ENCODE measurements around the gene FSTL5. TPM values are rescaled to one million over a fixed set of nuclear protein-coding genes. Genes with fewer than 3 reads are reported as not detected.

Gene FSTL5
- polyA plus RNA-seq, 4 donors: 0.74 to 3.1 (median 2.5) TPM

- DNase-seq (ENCODE audit: low read depth in 4 of 4, low spot score in 3 of 4): no peak
Observed at GRCh38 chr4:161629694-161630441, 533.9 kb downstream of the FSTL5 start.

- DNase-seq (ENCODE audit: low read depth in 4 of 4, low spot score in 3 of 4): no peak
Observed at GRCh38 chr4:161604516-161605300, 559.1 kb downstream of the FSTL5 start.

- DNase-seq (ENCODE audit: low read depth in 4 of 4, low spot score in 3 of 4): no peak
Observed at GRCh38 chr4:161601011-161601410, 562.8 kb downstream of the FSTL5 start.

- DNase-seq (ENCODE audit: low read depth in 4 of 4, low spot score in 3 of 4): no peak
Observed at GRCh38 chr4:161595230-161595771, 568.5 kb downstream of the FSTL5 start.

GRCh38 chr4:161585011-161585410, 578.8 kb downstream of the FSTL5 start:
- no peak for DNase-seq (ENCODE audit: low read depth in 4 of 4, low spot score in 3 of 4)

- no peak for DNase-seq (ENCODE audit: low read depth in 4 of 4, low spot score in 3 of 4)
Observed at GRCh38 chr4:161583549-161583948, 580.3 kb downstream of the FSTL5 start.

- no peak for DNase-seq (ENCODE audit: low read depth in 4 of 4, low spot score in 3 of 4)
Observed at GRCh38 chr4:161581262-161582230, 582.3 kb downstream of the FSTL5 start.

- DNase-seq (ENCODE audit: low read depth in 4 of 4, low spot score in 3 of 4): peak in 2 of 4 donors; percentile 7 to 14
Observed at GRCh38 chr4:161577579-161578301, 586.1 kb downstream of the FSTL5 start.

GRCh38 chr4:161573836-161574235, 590.0 kb downstream of the FSTL5 start:
- DNase-seq (ENCODE audit: low read depth in 4 of 4, low spot score in 3 of 4): no peak

- DNase-seq (ENCODE audit: low read depth in 4 of 4, low spot score in 3 of 4): no peak
Observed at GRCh38 chr4:161564230-161564834, 599.5 kb downstream of the FSTL5 start.

GRCh38 chr4:161555689-161556660, 607.8 kb downstream of the FSTL5 start:
- DNase-seq (ENCODE audit: low read depth in 4 of 4, low spot score in 3 of 4): no peak

GRCh38 chr4:161554372-161554990, 609.3 kb downstream of the FSTL5 start:
- no peak for DNase-seq (ENCODE audit: low read depth in 4 of 4, low spot score in 3 of 4)

GRCh38 chr4:161546902-161547301, 616.9 kb downstream of the FSTL5 start:
- no peak for DNase-seq (ENCODE audit: low read depth in 4 of 4, low spot score in 3 of 4)

GRCh38 chr4:161540265-161540664, 623.5 kb downstream of the FSTL5 start:
- no peak for DNase-seq (ENCODE audit: low read depth in 4 of 4, low spot score in 3 of 4)

- no peak for DNase-seq (ENCODE audit: low read depth in 4 of 4, low spot score in 3 of 4)
Observed at GRCh38 chr4:161538941-161539340, 624.9 kb downstream of the FSTL5 start.

- no peak for DNase-seq (ENCODE audit: low read depth in 4 of 4, low spot score in 3 of 4)
Observed at GRCh38 chr4:161530710-161531109, 633.1 kb downstream of the FSTL5 start.

GRCh38 chr4:161525121-161525520, 638.7 kb downstream of the FSTL5 start:
- DNase-seq (ENCODE audit: low read depth in 4 of 4, low spot score in 3 of 4): no peak

- DNase-seq (ENCODE audit: low read depth in 4 of 4, low spot score in 3 of 4): peak in 1 of 4 donors; percentile 5
Observed at GRCh38 chr4:161522031-161522430, 641.8 kb downstream of the FSTL5 start.

All from left renal pelvis (tissue), 4 donors.